WERI-Rb-1 (cell line): Measurements from ENCODE around the gene FLT3LG.

Experiments used
- DNase-seq: peaks from one replicate; pipeline ENCODE4 v3.0.0-alpha.2; 2020
- H3K27ac ChIP-seq: fragments of 250-450 bp; sonication (Bioruptor Pico); 2 replicates; pipeline ENCODE4 v1.5.1; 2020; ENCODE audit warnings: mild to moderate bottlenecking, moderate library complexity
- H3K27me3 ChIP-seq: fragments of 250-450 bp; sonication (Bioruptor Pico); 2 replicates; pipeline ENCODE4 v1.5.1; 2021; ENCODE audit warnings: mild to moderate bottlenecking, low read depth, moderate library complexity; ENCODE audit not compliant: insufficient read depth, severe bottlenecking
- H3K36me3 ChIP-seq: fragments of 250-450 bp; sonication (Bioruptor Pico); 2 replicates; pipeline ENCODE4 v1.5.1; 2020; ENCODE audit warnings: mild to moderate bottlenecking, moderate library complexity
- H3K4me3 ChIP-seq: 2 replicates; pipeline ENCODE4 v1.5.1; 2011; ENCODE audit warnings: low read depth, mild to moderate bottlenecking, control low read depth, low read length
- H3K9me3 ChIP-seq: fragments of 250-450 bp; sonication (Bioruptor Pico); 2 replicates; pipeline ENCODE4 v1.5.1; 2021; ENCODE audit warnings: mild to moderate bottlenecking, moderate library complexity; ENCODE audit not compliant: severe bottlenecking
- TF ChIP-seq, protein P1 (sequence below): IDR thresholded peaks from 2 replicates; pipeline ENCODE4 v1.5.1; 2011; ENCODE audit warnings: low read depth, mild to moderate bottlenecking, control low read depth, inconsistent platforms, low read length

FLT3LG gene

GRCh38 chr19:49503582-49503962 is 29.6 kb downstream of the FLT3LG start:
- peak overlapping the region; percentile 47 for H3K27ac ChIP-seq
- no peak overlapping the region for H3K4me3 ChIP-seq
- no peaks in the 10 kb centered on the region for H3K27me3 ChIP-seq
- peaks cover 18% of the 10 kb centered on the region for H3K36me3 ChIP-seq
- H3K9me3 ChIP-seq: no peaks in the 10 kb centered on the region
- TF ChIP-seq, protein P1, sequence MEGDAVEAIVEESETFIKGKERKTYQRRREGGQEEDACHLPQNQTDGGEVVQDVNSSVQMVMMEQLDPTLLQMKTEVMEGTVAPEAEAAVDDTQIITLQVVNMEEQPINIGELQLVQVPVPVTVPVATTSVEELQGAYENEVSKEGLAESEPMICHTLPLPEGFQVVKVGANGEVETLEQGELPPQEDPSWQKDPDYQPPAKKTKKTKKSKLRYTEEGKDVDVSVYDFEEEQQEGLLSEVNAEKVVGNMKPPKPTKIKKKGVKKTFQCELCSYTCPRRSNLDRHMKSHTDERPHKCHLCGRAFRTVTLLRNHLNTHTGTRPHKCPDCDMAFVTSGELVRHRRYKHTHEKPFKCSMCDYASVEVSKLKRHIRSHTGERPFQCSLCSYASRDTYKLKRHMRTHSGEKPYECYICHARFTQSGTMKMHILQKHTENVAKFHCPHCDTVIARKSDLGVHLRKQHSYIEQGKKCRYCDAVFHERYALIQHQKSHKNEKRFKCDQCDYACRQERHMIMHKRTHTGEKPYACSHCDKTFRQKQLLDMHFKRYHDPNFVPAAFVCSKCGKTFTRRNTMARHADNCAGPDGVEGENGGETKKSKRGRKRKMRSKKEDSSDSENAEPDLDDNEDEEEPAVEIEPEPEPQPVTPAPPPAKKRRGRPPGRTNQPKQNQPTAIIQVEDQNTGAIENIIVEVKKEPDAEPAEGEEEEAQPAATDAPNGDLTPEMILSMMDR: no peak
- DNase-seq: no peak

DNA sequence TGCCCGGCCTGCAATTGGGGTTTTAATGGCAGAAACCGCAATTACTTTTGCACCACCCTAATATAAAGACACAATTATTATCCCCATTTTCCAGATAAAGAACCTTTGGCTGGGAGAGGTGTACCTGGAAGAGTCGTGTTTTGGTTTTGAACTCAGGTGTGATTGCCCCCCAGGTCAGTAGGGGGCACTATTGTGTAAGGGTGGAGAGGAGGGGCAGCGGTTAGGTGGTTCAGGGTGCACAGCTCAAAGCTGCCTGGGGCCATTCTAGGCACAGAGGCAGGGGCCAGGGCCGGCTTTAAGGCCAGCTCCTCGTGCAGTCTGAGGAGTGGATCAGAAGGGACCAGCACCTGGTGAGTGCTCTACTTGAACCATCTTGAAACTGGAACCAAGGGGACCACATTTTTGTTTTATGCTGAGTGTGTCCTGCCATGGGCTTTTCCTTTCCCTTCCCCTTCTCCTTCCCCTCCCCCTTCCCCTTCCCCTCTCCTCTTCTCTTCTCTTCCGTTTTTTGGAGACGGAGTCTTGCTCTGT is 32.6 kb downstream of the FLT3LG start:
- no peak overlapping the region for H3K27ac ChIP-seq
- DNase-seq: peak; percentile 77
- no peaks in the 10 kb centered on the region for H3K9me3 ChIP-seq
- H3K4me3 ChIP-seq: no peak overlapping the region
- H3K36me3 ChIP-seq: no peaks in the 10 kb centered on the region
- H3K27me3 ChIP-seq: no peaks in the 10 kb centered on the region
- TF ChIP-seq, protein P1: peak; percentile 72

DNA sequence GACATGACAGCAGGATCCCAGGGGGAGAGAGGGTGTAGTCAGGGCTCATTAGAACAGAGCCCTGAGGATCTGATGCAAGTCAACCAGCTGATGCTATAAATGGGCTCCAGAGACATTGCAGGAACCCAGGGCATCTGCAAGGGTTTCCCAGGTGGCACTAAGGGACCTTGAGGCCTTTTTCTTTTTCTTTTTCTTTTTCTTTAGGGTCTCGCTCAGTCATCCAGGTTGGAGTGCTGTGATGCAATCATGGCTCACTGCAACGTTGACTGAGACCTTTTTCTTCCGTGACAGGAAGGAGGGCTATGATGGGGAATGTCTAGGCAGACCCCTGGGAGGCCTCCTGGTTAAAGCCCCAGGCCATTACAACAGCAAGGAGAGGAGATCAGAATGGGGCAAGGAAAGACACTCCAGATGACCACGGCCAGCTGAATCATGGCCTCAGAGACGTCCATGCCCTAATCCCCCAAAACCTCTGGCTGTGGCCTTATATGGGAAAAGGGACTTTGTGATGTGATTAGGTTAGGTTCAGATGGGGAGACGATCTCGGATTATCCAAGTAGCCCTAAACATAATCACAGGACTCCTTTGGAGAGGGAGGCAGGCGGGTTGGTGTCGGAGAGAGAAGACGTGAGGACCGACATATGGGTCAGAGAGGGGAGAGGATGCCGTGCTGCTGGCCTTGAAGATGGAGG is 33.9 kb downstream of the FLT3LG start:
- Histone ChIP-seq H3K9me3 (no peaks in the 10 kb centered on the region), H3K27me3 (no peaks in the 10 kb centered on the region), H3K4me3 (no peak overlapping the region), H3K27ac (no peak overlapping the region), H3K36me3 (no peaks in the 10 kb centered on the region)
- peak; percentile 25 for DNase-seq
- TF ChIP-seq, protein P1: no peak

DNA sequence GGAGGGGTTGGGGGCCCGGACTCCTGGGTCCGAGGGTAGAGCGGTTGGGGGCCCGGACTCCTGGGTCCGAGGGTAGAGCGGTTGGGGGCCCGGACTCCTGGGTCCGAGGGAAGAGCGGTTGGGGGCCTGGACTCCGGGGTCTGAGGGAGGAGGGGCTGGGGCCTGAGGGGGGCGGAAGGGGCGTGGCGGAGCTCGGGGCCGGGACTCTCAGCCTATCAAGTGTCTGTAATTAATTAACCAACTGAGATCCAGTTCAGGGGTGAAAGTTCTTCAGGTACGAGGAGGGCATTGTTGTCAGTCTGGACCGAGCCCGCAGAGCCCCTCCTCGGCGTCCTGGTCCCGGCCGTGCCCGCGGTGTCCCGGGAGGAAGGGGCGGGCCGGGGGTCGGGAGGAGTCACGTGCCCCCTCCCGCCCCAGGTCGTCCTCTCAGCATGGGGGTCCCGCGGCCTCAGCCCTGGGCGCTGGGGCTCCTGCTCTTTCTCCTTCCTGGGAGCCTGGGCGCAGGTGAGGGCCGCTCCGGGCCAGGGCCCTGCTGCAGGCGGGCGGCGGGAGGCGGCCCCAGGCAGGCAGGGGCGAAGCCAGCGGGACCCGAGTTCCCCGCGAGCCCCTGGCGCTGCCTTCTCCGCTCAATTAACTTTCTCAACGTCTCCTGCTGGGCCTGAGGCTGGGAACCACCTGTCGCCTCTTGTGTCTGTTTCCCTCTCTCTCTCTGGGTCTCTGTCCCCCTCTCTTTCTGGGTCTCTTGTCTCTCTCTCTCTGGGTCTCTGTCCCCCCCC is 39.1 kb downstream of the FLT3LG start:
- DNase-seq: peak; percentile 51
- TF ChIP-seq, protein P1: no peak
- H3K27me3 ChIP-seq: no peaks in the 10 kb centered on the region
- peak overlapping the region; percentile 82 for H3K4me3 ChIP-seq
- H3K9me3 ChIP-seq: no peaks in the 10 kb centered on the region
- peak overlapping the region; percentile 85 for H3K27ac ChIP-seq
- no peaks in the 10 kb centered on the region for H3K36me3 ChIP-seq

DNA sequence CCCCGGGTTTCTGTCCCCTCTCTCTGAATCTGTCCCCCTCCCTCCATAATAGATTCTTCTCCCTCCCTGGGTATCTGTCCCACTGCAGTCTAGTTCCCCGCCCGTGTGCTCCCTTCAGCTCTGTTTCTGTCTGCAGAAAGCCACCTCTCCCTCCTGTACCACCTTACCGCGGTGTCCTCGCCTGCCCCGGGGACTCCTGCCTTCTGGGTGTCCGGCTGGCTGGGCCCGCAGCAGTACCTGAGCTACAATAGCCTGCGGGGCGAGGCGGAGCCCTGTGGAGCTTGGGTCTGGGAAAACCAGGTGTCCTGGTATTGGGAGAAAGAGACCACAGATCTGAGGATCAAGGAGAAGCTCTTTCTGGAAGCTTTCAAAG is 39.7 kb downstream of the FLT3LG start:
- peak overlapping the region; percentile 82 for H3K4me3 ChIP-seq
- H3K27me3 ChIP-seq: no peaks in the 10 kb centered on the region
- H3K9me3 ChIP-seq: no peaks in the 10 kb centered on the region
- no peaks in the 10 kb centered on the region for H3K36me3 ChIP-seq
- peak overlapping the region; percentile 85 for H3K27ac ChIP-seq
- no peak for DNase-seq
- TF ChIP-seq, protein P1: no peak
